Uterus (tissue), 4 donors: ENCODE data around the gene RNFT1. TPM values are rescaled to one million over a fixed set of nuclear protein-coding genes. Genes with fewer than 3 reads are reported as not detected.
A peak's percentile ranks its signal among the peaks of the same experiment; 100 is the strongest.

Source experiments
- DNase-seq, 2 donors: peaks; one replicate each; pipeline ENCODE4 v3.0.0-alpha.2; 2019 to 2020
- H3K27ac ChIP-seq, 2 donors: fragments of 200-600 bp; sonication (generic); 1 replicate in 1 of 2; 2 replicates in 1 of 2; pipeline ENCODE4 v1.5.1; 2016 to 2018
- H3K27me3 ChIP-seq, 2 donors: fragments of 200-600 bp; sonication (generic); one replicate each; pipeline ENCODE4 v1.5.1; 2018 to 2019; ENCODE audit warnings: control low read depth in 1 of 2
- H3K36me3 ChIP-seq, 2 donors: fragments of 200-600 bp; sonication (generic); one replicate each; pipeline ENCODE4 v1.5.1; 2019; ENCODE audit warnings: control low read depth in 1 of 2
- H3K4me1 ChIP-seq, 2 donors: fragments of 200-600 bp; sonication (generic); one replicate each; pipeline ENCODE4 v1.5.1; 2018 to 2019; ENCODE audit warnings: control low read depth in 1 of 2
- H3K4me3 ChIP-seq, 2 donors: fragments of 200-600 bp; sonication (generic); 1 replicate in 1 of 2; 2 replicates in 1 of 2; pipeline ENCODE4 v1.5.1; 2018 to 2019; ENCODE audit warnings: mild to moderate bottlenecking in 1 of 2
- H3K9me3 ChIP-seq, 2 donors: fragments of 200-600 bp; sonication (generic); one replicate each; pipeline ENCODE4 v1.5.1; 2019; ENCODE audit warnings: control low read depth in 1 of 2
- POLR2A ChIP-seq, 2 donors: fragments of 450-650 bp; IDR thresholded peaks; one replicate each; pipeline ENCODE4 v1.6.1; 2016; ENCODE audit warnings: antibody characterized with exemption in 2 of 2, mild to moderate bottlenecking in 1 of 2, moderate library complexity in 1 of 2
- intact Hi-C: fragments of 100-400 bp; cut with DNase I; formaldehyde crosslinking; loops from one replicate; pipeline ENCODE4 v1.15.1; 2023; ENCODE audit warnings: low total_unique reads
- small RNA-seq: library from RNA; depleted of rRNA; stranded (forward); fragments of <200 nt; gene quantifications from one replicate; pipeline ENCODE3, GENCODE V24; 2016
- total RNA-seq, 4 donors: library from RNA; depleted of rRNA in 3 of 4; stranded (reverse); fragments of >200 nt in 3 of 4; gene quantifications; one replicate each; pipeline versions ENCODE4 v1.1.0 to v1.2.4, GENCODE V29; 2014 to 2023
- TF ChIP-seq, protein P1 (sequence below), 4 experiments: fragments of 200-600 bp in 2 of 4; fragments of 450-650 bp in 2 of 4; sonication (generic) in 2 of 4; IDR thresholded peaks; one replicate each; pipeline ENCODE4 v1.5.1; 2016 to 2019; ENCODE audit warnings: antibody characterized with exemption in 4 of 4, mild to moderate bottlenecking in 2 of 4, moderate library complexity in 1 of 4
- donor health status: DM: yes; HTN: yes; CAD: no.

Gene RNFT1
- total RNA-seq, 4 donors from 2014 or later = 10.3 to 20.5 (median 16.7) TPM

DNA sequence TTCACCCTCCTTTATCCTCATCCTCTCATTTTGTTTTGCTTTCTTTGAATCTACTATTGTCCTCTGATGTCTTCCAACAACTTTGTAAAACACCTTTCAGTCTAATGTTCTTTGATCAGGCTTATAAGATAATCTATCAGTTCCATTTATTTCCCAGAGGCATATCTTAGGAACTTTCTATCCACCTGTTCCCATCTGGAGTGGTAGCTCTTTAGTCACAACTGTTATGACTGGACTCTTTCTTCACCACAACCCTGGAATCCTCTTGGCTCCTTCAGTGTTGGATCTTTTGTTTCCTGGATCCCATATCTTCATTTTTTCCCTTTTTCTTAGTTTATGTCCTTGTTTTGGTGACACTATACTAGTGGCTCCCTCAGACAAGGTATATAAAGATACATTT lies 48.1 kb downstream of the RNFT1 start:
- Histone ChIP-seq H3K27ac (no peak overlapping the region), H3K27me3 (no peaks in the 10 kb centered on the region), H3K4me1 (no peaks in the 10 kb centered on the region), H3K9me3 (no peaks in the 10 kb centered on the region), H3K36me3 (no peaks in the 10 kb centered on the region), H3K4me3 (no peak overlapping the region)
- DNase-seq = no peak
- intact Hi-C loops = no loop called here
- TF ChIP-seq, protein P1, sequence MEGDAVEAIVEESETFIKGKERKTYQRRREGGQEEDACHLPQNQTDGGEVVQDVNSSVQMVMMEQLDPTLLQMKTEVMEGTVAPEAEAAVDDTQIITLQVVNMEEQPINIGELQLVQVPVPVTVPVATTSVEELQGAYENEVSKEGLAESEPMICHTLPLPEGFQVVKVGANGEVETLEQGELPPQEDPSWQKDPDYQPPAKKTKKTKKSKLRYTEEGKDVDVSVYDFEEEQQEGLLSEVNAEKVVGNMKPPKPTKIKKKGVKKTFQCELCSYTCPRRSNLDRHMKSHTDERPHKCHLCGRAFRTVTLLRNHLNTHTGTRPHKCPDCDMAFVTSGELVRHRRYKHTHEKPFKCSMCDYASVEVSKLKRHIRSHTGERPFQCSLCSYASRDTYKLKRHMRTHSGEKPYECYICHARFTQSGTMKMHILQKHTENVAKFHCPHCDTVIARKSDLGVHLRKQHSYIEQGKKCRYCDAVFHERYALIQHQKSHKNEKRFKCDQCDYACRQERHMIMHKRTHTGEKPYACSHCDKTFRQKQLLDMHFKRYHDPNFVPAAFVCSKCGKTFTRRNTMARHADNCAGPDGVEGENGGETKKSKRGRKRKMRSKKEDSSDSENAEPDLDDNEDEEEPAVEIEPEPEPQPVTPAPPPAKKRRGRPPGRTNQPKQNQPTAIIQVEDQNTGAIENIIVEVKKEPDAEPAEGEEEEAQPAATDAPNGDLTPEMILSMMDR (IDR thresholded peaks at IDR 0.05) = no peak
- no peak for TF ChIP-seq POLR2A (IDR thresholded peaks at IDR 0.05)

DNA sequence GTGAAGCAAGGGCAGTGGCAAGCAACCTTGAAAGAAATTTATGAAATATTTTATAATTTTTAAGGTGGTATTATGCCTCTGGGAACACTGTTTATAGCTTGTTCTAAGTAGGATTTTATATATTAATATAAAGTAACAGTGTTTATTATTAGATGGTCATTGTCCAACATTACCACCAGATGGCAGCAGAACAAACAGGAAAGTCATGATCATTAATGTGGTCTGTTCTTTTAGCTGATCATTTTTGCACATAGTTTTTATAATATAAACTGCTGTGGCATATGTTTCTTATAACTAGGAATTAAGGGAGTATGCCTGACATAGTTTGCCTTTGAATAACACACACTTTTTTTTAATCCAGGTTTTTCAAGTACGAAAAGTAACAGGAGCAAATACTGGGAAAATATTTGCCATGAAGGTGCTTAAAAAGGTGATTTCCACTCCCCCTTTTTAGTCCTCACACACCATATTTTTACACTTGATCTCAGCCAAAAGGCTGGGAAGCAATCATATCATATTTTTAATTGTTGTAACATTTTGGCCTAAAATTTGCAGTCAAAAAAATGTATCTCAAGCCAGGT lies 50.2 kb downstream of the RNFT1 start:
- Histone ChIP-seq H3K4me3 (no peak overlapping the region), H3K9me3 (no peaks in the 10 kb centered on the region), H3K27ac (no peak overlapping the region), H3K27me3 (no peaks in the 10 kb centered on the region), H3K36me3 (no peaks in the 10 kb centered on the region), H3K4me1 (no peaks in the 10 kb centered on the region)
- intact Hi-C loops = no loop called here
- TF ChIP-seq, protein P1 (IDR thresholded peaks at IDR 0.05) = peak; percentile 38 to 65 (median 52)
- no peak for TF ChIP-seq POLR2A (IDR thresholded peaks at IDR 0.05)
- no peak for DNase-seq

GRCh38 chr17:59907467-59907866 lies 57.1 kb downstream of the RNFT1 start:
- Histone ChIP-seq H3K4me1 (no peaks in the 10 kb centered on the region), H3K27ac (no peak overlapping the region), H3K9me3 (no peaks in the 10 kb centered on the region), H3K27me3 (no peaks in the 10 kb centered on the region), H3K4me3 (no peak overlapping the region), H3K36me3 (no peaks in the 10 kb centered on the region)
- TF ChIP-seq, protein P1 (IDR thresholded peaks at IDR 0.05) = no peak
- no peak for TF ChIP-seq POLR2A (IDR thresholded peaks at IDR 0.05)
- intact Hi-C loops = no loop called here
- no peak for DNase-seq

GRCh38 chr17:59903455-59903854 lies 61.1 kb downstream of the RNFT1 start:
- Histone ChIP-seq H3K4me1 (no peaks in the 10 kb centered on the region), H3K27me3 (no peaks in the 10 kb centered on the region), H3K36me3 (no peaks in the 10 kb centered on the region), H3K27ac (no peak overlapping the region), H3K4me3 (no peak overlapping the region), H3K9me3 (no peaks in the 10 kb centered on the region)
- intact Hi-C loops = no loop called here
- TF ChIP-seq, protein P1 (IDR thresholded peaks at IDR 0.05) = no peak
- no peak for TF ChIP-seq POLR2A (IDR thresholded peaks at IDR 0.05)
- DNase-seq = no peak

Small RNAs within 50 kb of the gene (small RNA-seq; reads per million reads assigned to genes)
- not detected for gene RPS29P21

Other genes with a start within 250 kb of the RNFT1 start
- 10 to 100 TPM in 3 of 4 donors, 1 to 10 TPM in 1; 7.7 to 62.9 (median 18.7) TPM for gene TUBD1, start 71.8 kb downstream of the RNFT1 start, total RNA-seq
- 10 to 100 TPM; 19.2 to 86.2 (median 55.8) TPM for gene RPS6KB1, start 71.6 kb downstream of the RNFT1 start, total RNA-seq
- 10 to 100 TPM in 2 of 4 donors, 1 to 10 TPM in 2; 5.6 to 36.4 (median 15.9) TPM for gene HEATR6, start 114.2 kb upstream of the RNFT1 start, total RNA-seq
- 10 to 100 TPM in 2 of 4 donors, 1 to 10 TPM in 2; 2.6 to 22.5 (median 11.0) TPM for gene CA4, start 185.2 kb upstream of the RNFT1 start, total RNA-seq